Endodermal cell (in vitro differentiated cells): Measurements from ENCODE around the gene PRKCI. TPM values are rescaled to one million over a fixed set of nuclear protein-coding genes. Genes with fewer than 3 reads are reported as not detected.

Experiments used
- DNase-seq: peaks from one replicate; pipeline ENCODE4 v3.0.0-alpha.2; 2017
- H3K27ac ChIP-seq: 2 replicates; pipeline ENCODE4 v1.5.1; 2013; ENCODE audit warnings: mild to moderate bottlenecking, low read depth, low read length, moderate library complexity
- H3K27me3 ChIP-seq: 2 replicates; pipeline ENCODE4 v1.6.1; 2013; ENCODE audit warnings: mild to moderate bottlenecking, low read length, moderate library complexity; ENCODE audit not compliant: insufficient read depth, control insufficient read depth, poor library complexity, severe bottlenecking
- H3K36me3 ChIP-seq: 2 replicates; pipeline ENCODE4 v1.7.0; 2013; ENCODE audit warnings: mild to moderate bottlenecking, low read length, moderate library complexity; ENCODE audit not compliant: control insufficient read depth, insufficient read depth
- H3K4me1 ChIP-seq: one replicate; pipeline ENCODE4 v1.7.0; 2013; ENCODE audit warnings: low read length; ENCODE audit not compliant: control insufficient read depth, insufficient read depth
- H3K4me3 ChIP-seq: 2 replicates; pipeline ENCODE4 v1.5.1; 2013; ENCODE audit warnings: mild to moderate bottlenecking, low read length, moderate library complexity
- H3K9ac ChIP-seq: 2 replicates; pipeline ENCODE4 v1.6.1; 2013; ENCODE audit warnings: mild to moderate bottlenecking, low read length, moderate library complexity; ENCODE audit not compliant: poor library complexity, severe bottlenecking; ENCODE audit errors: extremely low read depth
- H3K9me3 ChIP-seq: 2 replicates; pipeline ENCODE4 v1.6.1; 2013; ENCODE audit warnings: mild to moderate bottlenecking, low read length, moderate library complexity; ENCODE audit not compliant: control insufficient read depth
- H3K27ac Mint-ChIP-seq: 2 replicates; pipeline ENCODE4 v1.8.0; 2020; ENCODE audit warnings: mixed read lengths
- H3K27me3 Mint-ChIP-seq: 2 replicates; pipeline ENCODE4 v1.8.0; 2021; ENCODE audit warnings: mild to moderate bottlenecking, mixed read lengths; ENCODE audit not compliant: insufficient read depth
- H3K36me3 Mint-ChIP-seq: 2 replicates; pipeline ENCODE4 v1.8.0; 2020; ENCODE audit warnings: low read depth, mixed read lengths
- H3K4me1 Mint-ChIP-seq: 2 replicates; pipeline ENCODE4 v1.8.0; 2020; ENCODE audit warnings: mixed read lengths
- H3K4me3 Mint-ChIP-seq: 2 replicates; pipeline ENCODE4 v1.8.0; 2020; ENCODE audit warnings: mild to moderate bottlenecking, moderate library complexity, mixed read lengths
- H3K9me3 Mint-ChIP-seq: 2 replicates; pipeline ENCODE4 v1.8.0; 2020; ENCODE audit warnings: mild to moderate bottlenecking, mixed read lengths
- CTCF ChIP-seq: fragments of 200-600 bp; sonication (generic); conservative IDR thresholded peaks from 2 replicates; pipeline ENCODE4 v1.5.0; 2021; ENCODE audit warnings: antibody characterized with exemption, mild to moderate bottlenecking
- WGBS, 2 experiments: methylation state at CpG; one replicate each; pipeline versions ENCODE4 v1.1.5 to v1.1.7; 2013; ENCODE audit warnings: missing lambda C conversion rate in 2 of 2, mixed read lengths in 1 of 2; ENCODE audit not compliant: insufficient coverage in 1 of 2, insufficient read length in 1 of 2; 5-methylcytosine and 5-hydroxymethylcytosine counted together
- total RNA-seq, 2 donors: library from RNA; stranded (reverse); fragmentation: NEBNext Ultra II Directional in 1 of 2; extraction: Animal tissue kit (Norgen Biotek cat#: 25700) in 1 of 2; gene quantifications; 2 replicates in 1 of 2; 3 replicates in 1 of 2; pipeline ENCODE4 v1.2.1, GENCODE V29; 2021

Gene PRKCI
- total RNA-seq, 2 donors from 2014 or later, result 81.9 to 103 TPM

- no peak overlapping the region for H3K27ac Mint-ChIP-seq
- Histone ChIP-seq H3K9ac (no peak overlapping the region), H3K4me3 (no peak overlapping the region), H3K36me3 (no peaks in the 10 kb centered on the region), H3K27ac (no peak overlapping the region), H3K9me3 (no peaks in the 10 kb centered on the region), H3K4me1 (no peaks in the 10 kb centered on the region), H3K27me3 (no peaks in the 10 kb centered on the region)
- no peak for DNase-seq
- no peaks in the 10 kb centered on the region for H3K27me3 Mint-ChIP-seq
- peaks cover 3% of the 10 kb centered on the region for H3K9me3 Mint-ChIP-seq
- H3K4me3 Mint-ChIP-seq, result no peak overlapping the region
- H3K36me3 Mint-ChIP-seq, result peaks cover 1% of the 10 kb centered on the region
- TF ChIP-seq CTCF, result no peak
- no CpG with 5 or more reads among the region's 1 CpG for WGBS, 2 experiments
- peaks cover 9% of the 10 kb centered on the region for H3K4me1 Mint-ChIP-seq
These were observed 2.4 kb upstream of the PRKCI start for GRCh38 chr3:170219850-170220249.

GRCh38 chr3:170220871-170221270 lies 1.4 kb upstream of the PRKCI start:
- TF ChIP-seq CTCF, result no peak
- H3K4me1 ChIP-seq, result no peaks in the 10 kb centered on the region
- Mint-ChIP-seq H3K36me3 (peaks cover 1% of the 10 kb centered on the region), H3K4me3 (no peak overlapping the region), H3K4me1 (peaks cover 13% of the 10 kb centered on the region), H3K27ac (no peak overlapping the region), H3K9me3 (peaks cover 3% of the 10 kb centered on the region), H3K27me3 (no peaks in the 10 kb centered on the region)
- no peaks in the 10 kb centered on the region for H3K27me3 ChIP-seq
- H3K9ac ChIP-seq, result no peak overlapping the region
- WGBS, 2 experiments, result 94 to 100% methylated on average over 2 to 4 of the region's 4 CpGs
- no peaks in the 10 kb centered on the region for H3K9me3 ChIP-seq
- H3K27ac ChIP-seq, result no peak overlapping the region
- H3K36me3 ChIP-seq, result no peaks in the 10 kb centered on the region
- H3K4me3 ChIP-seq, result no peak overlapping the region
- DNase-seq, result no peak

DNA sequence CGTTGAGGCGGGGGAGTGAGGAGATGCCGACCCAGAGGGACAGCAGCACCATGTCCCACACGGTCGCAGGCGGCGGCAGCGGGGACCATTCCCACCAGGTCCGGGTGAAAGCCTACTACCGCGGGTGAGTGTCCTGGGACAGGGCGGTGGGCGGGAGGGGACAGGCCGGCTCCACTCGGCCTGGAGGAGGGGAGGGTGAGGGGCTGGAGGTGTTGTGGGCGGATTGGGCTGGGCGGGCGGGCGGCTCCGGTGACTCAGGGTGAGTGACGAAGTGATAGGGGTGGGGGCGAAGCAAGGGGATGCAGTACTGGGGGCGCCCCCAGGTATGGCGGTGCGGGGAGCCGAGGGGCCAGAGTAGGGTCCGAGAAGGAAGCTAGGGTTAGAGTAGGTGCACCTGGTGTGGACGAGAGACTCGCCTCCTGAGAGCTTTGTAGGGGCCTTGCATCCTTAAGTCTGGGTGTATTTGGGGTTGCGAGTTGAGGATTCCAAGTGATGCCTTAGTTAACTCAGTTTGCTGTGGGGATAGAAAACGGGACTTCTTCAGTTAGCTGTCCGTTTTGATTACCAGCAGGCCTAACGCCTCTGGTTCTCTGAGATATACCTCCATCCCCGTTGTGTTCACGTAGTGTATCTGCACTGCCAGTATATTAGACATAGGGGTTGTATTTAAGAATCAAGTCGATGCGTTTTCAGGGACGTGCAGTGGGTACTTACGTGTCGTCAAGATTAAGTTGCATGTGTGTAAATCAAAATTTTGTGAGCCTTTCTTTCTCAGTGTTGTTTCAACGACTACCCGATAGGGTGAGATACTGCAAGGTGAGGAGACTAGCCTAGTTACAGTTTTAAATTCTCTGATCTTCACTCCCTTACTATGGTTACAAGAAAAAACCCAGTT lies 670 bp downstream of the PRKCI start:
- Histone ChIP-seq H3K27ac (peak overlapping the region; percentile 100), H3K9me3 (no peaks in the 10 kb centered on the region), H3K27me3 (no peaks in the 10 kb centered on the region), H3K4me3 (peak overlapping the region; percentile 100), H3K9ac (peak overlapping the region; percentile 100), H3K4me1 (peaks cover 3% of the 10 kb centered on the region), H3K36me3 (no peaks in the 10 kb centered on the region)
- Mint-ChIP-seq H3K27ac (peak overlapping the region; percentile 100), H3K9me3 (no peaks in the 10 kb centered on the region), H3K4me3 (peak overlapping the region; percentile 83), H3K36me3 (peaks cover 1% of the 10 kb centered on the region), H3K4me1 (peaks cover 25% of the 10 kb centered on the region), H3K27me3 (no peaks in the 10 kb centered on the region)
- 0 to 2% methylated on average over 11 to 42 of the region's 42 CpGs for WGBS, 2 experiments
- DNase-seq, result peak; percentile 83
- peak; percentile 51 for TF ChIP-seq CTCF
